Measurements from ENCODE around the gene SLAMF9.

GRCh38 chr1:159944623-159945455 lies 9.2 kb downstream of the SLAMF9 start:
- no peak for TF ChIP-seq CTCF (IDR thresholded peaks at IDR 0.05)
- TF ChIP-seq POLR2A (IDR thresholded peaks at IDR 0.05), result no peak
